GM23338 (cell line): ENCODE results near the gene APOD. TPM values are rescaled to one million over a fixed set of nuclear protein-coding genes. Genes with fewer than 3 reads are reported as not detected.

ENCODE experiments used
- ATAC-seq: fragments of 200-7000 bp; cut with Tn5 transposase; 3 replicates; pipeline ENCODE4 v1.9.1; 2020
- DNase-seq: peaks from one replicate; pipeline ENCODE4 v3.0.0-alpha.2; 2015; ENCODE audit warnings: low spot score
- H2AFZ ChIP-seq: fragments of 200-600 bp; sonication (generic); 2 replicates; pipeline ENCODE4 v1.8.0; 2016; ENCODE audit warnings: antibody characterized with exemption, mild to moderate bottlenecking, moderate library complexity
- H3F3A ChIP-seq: fragments of 200-600 bp; sonication (generic); replicated peaks from 2 replicates; pipeline ENCODE4 v1.8.0; 2017; ENCODE audit warnings: antibody characterized with exemption, mixed run types, low read depth
- H3K27ac ChIP-seq: fragments of 200-600 bp; sonication (generic); 2 replicates; pipeline ENCODE4 v1.6.1; 2016; ENCODE audit warnings: low read depth
- H3K27me3 ChIP-seq: fragments of 200-600 bp; sonication (generic); 2 replicates; pipeline ENCODE4 v1.8.0; 2016; ENCODE audit warnings: mild to moderate bottlenecking, mixed run types, moderate library complexity; ENCODE audit not compliant: insufficient read depth
- H3K36me3 ChIP-seq: fragments of 200-600 bp; sonication (generic); 2 replicates; pipeline ENCODE4 v1.8.0; 2016; ENCODE audit warnings: mild to moderate bottlenecking; ENCODE audit not compliant: insufficient read depth
- H3K4me1 ChIP-seq: fragments of 200-600 bp; sonication (generic); 2 replicates; pipeline ENCODE4 v1.8.0; 2016; ENCODE audit warnings: mild to moderate bottlenecking, moderate library complexity; ENCODE audit not compliant: insufficient read depth
- H3K4me2 ChIP-seq: fragments of 200-600 bp; sonication (generic); 2 replicates; pipeline ENCODE4 v1.7.1; 2017; ENCODE audit warnings: mixed run types
- H3K4me3 ChIP-seq: fragments of 200-600 bp; sonication (generic); 2 replicates; pipeline ENCODE4 v1.6.1; 2016; ENCODE audit warnings: mixed run types
- H3K79me2 ChIP-seq: fragments of 200-600 bp; sonication (generic); replicated peaks from 2 replicates; pipeline ENCODE4 v1.8.0; 2017; ENCODE audit warnings: mild to moderate bottlenecking; ENCODE audit not compliant: insufficient read depth
- H3K9me2 ChIP-seq: fragments of 200-600 bp; sonication (generic); 2 replicates; pipeline ENCODE4 v1.8.0; 2017; ENCODE audit not compliant: insufficient read depth
- H4K20me1 ChIP-seq: fragments of 200-600 bp; sonication (generic); replicated peaks from 2 replicates; pipeline ENCODE4 v1.8.0; 2017; ENCODE audit warnings: mild to moderate bottlenecking; ENCODE audit not compliant: insufficient read depth
- H3K27ac Mint-ChIP-seq: 2 replicates; pipeline ENCODE4 v1.8.0; 2020; ENCODE audit warnings: inconsistent platforms, mild to moderate bottlenecking, moderate library complexity, mixed read lengths
- H3K27me3 Mint-ChIP-seq: 3 replicates; pipeline ENCODE4 v1.8.0; 2022; ENCODE audit warnings: low read depth, mild to moderate bottlenecking, moderate library complexity, mixed read lengths, inconsistent platforms; ENCODE audit not compliant: insufficient read depth, poor library complexity
- H3K36me3 Mint-ChIP-seq: 3 replicates; pipeline ENCODE4 v1.8.0; 2021; ENCODE audit warnings: low read depth, mild to moderate bottlenecking, inconsistent platforms, moderate library complexity, mixed read lengths
- H3K4me1 Mint-ChIP-seq: 3 replicates; pipeline ENCODE4 v1.8.0; 2020; ENCODE audit warnings: mild to moderate bottlenecking, inconsistent platforms, mixed read lengths
- H3K4me3 Mint-ChIP-seq: 3 replicates; pipeline ENCODE4 v1.8.0; 2021; ENCODE audit warnings: moderate library complexity, mild to moderate bottlenecking, inconsistent platforms, mixed read lengths
- H3K9me3 Mint-ChIP-seq: 3 replicates; pipeline ENCODE4 v1.8.0; 2020; ENCODE audit warnings: moderate library complexity, mild to moderate bottlenecking, inconsistent platforms, mixed read lengths
- CREB1 ChIP-seq: fragments of 250-450 bp; sonication (Bioruptor Pico); IDR thresholded peaks from 2 replicates; pipeline ENCODE4 v1.5.0; 2020; ENCODE audit warnings: low read depth, mild to moderate bottlenecking, moderate library complexity
- EZH2 ChIP-seq: fragments of 200-600 bp; sonication (generic); IDR thresholded peaks from one replicate; pipeline ENCODE4 v1.8.0; 2017; ENCODE audit warnings: antibody characterized with exemption, mild to moderate bottlenecking, low read depth; ENCODE audit not compliant: unreplicated experiment
- EZH2phosphoT487 ChIP-seq: fragments of 200-600 bp; sonication (generic); IDR thresholded peaks from one replicate; pipeline ENCODE4 v1.8.1; 2018; ENCODE audit warnings: antibody characterized with exemption; ENCODE audit not compliant: unreplicated experiment
- JUNB ChIP-seq: IDR thresholded peaks from one replicate; pipeline ENCODE4 v1.6.1; 2016; ENCODE audit warnings: antibody characterized with exemption; ENCODE audit not compliant: unreplicated experiment
- NANOG ChIP-seq: IDR thresholded peaks from 2 replicates; pipeline ENCODE4 v1.6.1; 2016; ENCODE audit warnings: antibody characterized with exemption, borderline replicate concordance
- POLR2AphosphoS5 ChIP-seq: IDR thresholded peaks from 2 replicates; pipeline ENCODE4 v1.6.1; 2016; ENCODE audit warnings: antibody characterized with exemption, low read depth
- STAT1 ChIP-seq: IDR thresholded peaks from one replicate; pipeline ENCODE4 v1.6.1; 2016; ENCODE audit warnings: antibody characterized with exemption; ENCODE audit not compliant: unreplicated experiment
- ZNF114 ChIP-seq: fragments of 250-450 bp; sonication (Bioruptor Pico); IDR thresholded peaks from 2 replicates; pipeline ENCODE4 v1.5.0; 2020; ENCODE audit warnings: mild to moderate bottlenecking, moderate library complexity
- ZNF331 ChIP-seq: fragments of 250-450 bp; sonication (Bioruptor Pico); IDR thresholded peaks from 2 replicates; pipeline ENCODE4 v1.5.0; 2020; ENCODE audit warnings: low read depth, mild to moderate bottlenecking, moderate library complexity
- polyA plus RNA-seq: library from polyadenylated mRNA; unstranded; fragments of >200 nt; fragmentation: Nextera tagmentation; extraction: Ambion mirVana; gene quantifications from 2 replicates; pipeline ENCODE4 v1.2.1, GENCODE V29; 2016
- total RNA-seq: library from RNA; depleted of rRNA; stranded (reverse); fragments of >200 nt; shearing (Covaris generic); gene quantifications from 2 replicates; pipeline ENCODE4 v1.2.3, GENCODE V29; 2014
- TF ChIP-seq, protein P1 (sequence below): IDR thresholded peaks from one replicate; pipeline ENCODE4 v1.6.1; 2018; ENCODE audit warnings: antibody characterized with exemption; ENCODE audit not compliant: unreplicated experiment
- TF ChIP-seq, protein P2 (sequence below): IDR thresholded peaks from 2 replicates; pipeline ENCODE4 v1.6.1; 2016; ENCODE audit warnings: antibody characterized with exemption
- TF ChIP-seq, protein P3 (sequence below): fragments of 250-450 bp; sonication (Bioruptor Pico); IDR thresholded peaks from 2 replicates; pipeline ENCODE4 v1.5.0; 2020; ENCODE audit warnings: mild to moderate bottlenecking, moderate library complexity
- TF ChIP-seq, protein P4 (sequence below), 2 experiments: fragments of 200-600 bp in 1 of 2; sonication (generic) in 1 of 2; conservative IDR thresholded peaks; 2 replicates each; pipeline versions ENCODE4 v1.5.1 to v1.6.1; 2016 to 2017; ENCODE audit warnings: antibody characterized with exemption in 2 of 2, low read depth in 2 of 2, mild to moderate bottlenecking in 2 of 2, moderate library complexity in 1 of 2

The APOD gene
- total and polyA plus RNA-seq, 2 experiments from 2014 or later: not detected

DNA sequence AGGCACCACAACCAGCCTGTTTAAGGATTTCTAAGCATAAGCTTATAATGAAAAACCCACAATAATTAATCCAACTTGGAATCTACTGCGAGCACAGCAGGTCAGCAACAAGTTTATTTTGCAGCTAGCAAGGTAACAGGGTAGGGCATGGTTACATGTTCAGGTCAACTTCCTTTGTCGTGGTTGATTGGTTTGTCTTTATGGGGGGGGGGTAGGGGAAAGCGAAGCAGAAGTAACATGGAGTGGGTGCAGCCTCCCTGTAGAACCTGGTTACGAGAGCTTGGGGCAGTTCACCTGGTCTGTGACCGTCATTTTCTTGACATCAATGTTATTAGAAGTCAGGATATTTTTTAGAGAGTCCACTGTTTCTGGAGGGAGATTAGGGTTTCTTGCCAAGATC lies 15.1 kb downstream of the APOD start:
- Histone ChIP-seq H3F3A (no peaks in the 10 kb centered on the region), H4K20me1 (no peaks in the 10 kb centered on the region), H2AFZ (no peak overlapping the region), H3K4me1 (peaks cover under 1% of the 10 kb centered on the region; the same call in 1 of the 2 replicates), H3K27ac (no peak overlapping the region), H3K4me3 (no peak overlapping the region), H3K27me3 (no peaks in the 10 kb centered on the region), H3K9me2 (no peaks in the 10 kb centered on the region), H3K79me2 (no peaks in the 10 kb centered on the region), H3K4me2 (no peak overlapping the region), H3K36me3 (no peaks in the 10 kb centered on the region)
- Mint-ChIP-seq H3K27me3 (peaks cover 2% of the 10 kb centered on the region), H3K4me1 (peaks cover 5% of the 10 kb centered on the region), H3K4me3 (no peak overlapping the region), H3K9me3 (0 out of 3 replicates have a peak, but pooled peaks cover under 1% of the 10 kb centered on the region), H3K27ac (no peak overlapping the region), H3K36me3 (no peaks in the 10 kb centered on the region)
- ATAC-seq (no peak), DNase-seq (no peak)
- TF ChIP-seq JUNB: no peak
- TF ChIP-seq, protein P1, sequence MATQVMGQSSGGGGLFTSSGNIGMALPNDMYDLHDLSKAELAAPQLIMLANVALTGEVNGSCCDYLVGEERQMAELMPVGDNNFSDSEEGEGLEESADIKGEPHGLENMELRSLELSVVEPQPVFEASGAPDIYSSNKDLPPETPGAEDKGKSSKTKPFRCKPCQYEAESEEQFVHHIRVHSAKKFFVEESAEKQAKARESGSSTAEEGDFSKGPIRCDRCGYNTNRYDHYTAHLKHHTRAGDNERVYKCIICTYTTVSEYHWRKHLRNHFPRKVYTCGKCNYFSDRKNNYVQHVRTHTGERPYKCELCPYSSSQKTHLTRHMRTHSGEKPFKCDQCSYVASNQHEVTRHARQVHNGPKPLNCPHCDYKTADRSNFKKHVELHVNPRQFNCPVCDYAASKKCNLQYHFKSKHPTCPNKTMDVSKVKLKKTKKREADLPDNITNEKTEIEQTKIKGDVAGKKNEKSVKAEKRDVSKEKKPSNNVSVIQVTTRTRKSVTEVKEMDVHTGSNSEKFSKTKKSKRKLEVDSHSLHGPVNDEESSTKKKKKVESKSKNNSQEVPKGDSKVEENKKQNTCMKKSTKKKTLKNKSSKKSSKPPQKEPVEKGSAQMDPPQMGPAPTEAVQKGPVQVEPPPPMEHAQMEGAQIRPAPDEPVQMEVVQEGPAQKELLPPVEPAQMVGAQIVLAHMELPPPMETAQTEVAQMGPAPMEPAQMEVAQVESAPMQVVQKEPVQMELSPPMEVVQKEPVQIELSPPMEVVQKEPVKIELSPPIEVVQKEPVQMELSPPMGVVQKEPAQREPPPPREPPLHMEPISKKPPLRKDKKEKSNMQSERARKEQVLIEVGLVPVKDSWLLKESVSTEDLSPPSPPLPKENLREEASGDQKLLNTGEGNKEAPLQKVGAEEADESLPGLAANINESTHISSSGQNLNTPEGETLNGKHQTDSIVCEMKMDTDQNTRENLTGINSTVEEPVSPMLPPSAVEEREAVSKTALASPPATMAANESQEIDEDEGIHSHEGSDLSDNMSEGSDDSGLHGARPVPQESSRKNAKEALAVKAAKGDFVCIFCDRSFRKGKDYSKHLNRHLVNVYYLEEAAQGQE: no peak
- TF ChIP-seq, protein P2, sequence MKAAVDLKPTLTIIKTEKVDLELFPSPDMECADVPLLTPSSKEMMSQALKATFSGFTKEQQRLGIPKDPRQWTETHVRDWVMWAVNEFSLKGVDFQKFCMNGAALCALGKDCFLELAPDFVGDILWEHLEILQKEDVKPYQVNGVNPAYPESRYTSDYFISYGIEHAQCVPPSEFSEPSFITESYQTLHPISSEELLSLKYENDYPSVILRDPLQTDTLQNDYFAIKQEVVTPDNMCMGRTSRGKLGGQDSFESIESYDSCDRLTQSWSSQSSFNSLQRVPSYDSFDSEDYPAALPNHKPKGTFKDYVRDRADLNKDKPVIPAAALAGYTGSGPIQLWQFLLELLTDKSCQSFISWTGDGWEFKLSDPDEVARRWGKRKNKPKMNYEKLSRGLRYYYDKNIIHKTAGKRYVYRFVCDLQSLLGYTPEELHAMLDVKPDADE: no peak
- TF ChIP-seq STAT1: no peak
- no peak for TF ChIP-seq NANOG
- TF ChIP-seq, protein P3, sequence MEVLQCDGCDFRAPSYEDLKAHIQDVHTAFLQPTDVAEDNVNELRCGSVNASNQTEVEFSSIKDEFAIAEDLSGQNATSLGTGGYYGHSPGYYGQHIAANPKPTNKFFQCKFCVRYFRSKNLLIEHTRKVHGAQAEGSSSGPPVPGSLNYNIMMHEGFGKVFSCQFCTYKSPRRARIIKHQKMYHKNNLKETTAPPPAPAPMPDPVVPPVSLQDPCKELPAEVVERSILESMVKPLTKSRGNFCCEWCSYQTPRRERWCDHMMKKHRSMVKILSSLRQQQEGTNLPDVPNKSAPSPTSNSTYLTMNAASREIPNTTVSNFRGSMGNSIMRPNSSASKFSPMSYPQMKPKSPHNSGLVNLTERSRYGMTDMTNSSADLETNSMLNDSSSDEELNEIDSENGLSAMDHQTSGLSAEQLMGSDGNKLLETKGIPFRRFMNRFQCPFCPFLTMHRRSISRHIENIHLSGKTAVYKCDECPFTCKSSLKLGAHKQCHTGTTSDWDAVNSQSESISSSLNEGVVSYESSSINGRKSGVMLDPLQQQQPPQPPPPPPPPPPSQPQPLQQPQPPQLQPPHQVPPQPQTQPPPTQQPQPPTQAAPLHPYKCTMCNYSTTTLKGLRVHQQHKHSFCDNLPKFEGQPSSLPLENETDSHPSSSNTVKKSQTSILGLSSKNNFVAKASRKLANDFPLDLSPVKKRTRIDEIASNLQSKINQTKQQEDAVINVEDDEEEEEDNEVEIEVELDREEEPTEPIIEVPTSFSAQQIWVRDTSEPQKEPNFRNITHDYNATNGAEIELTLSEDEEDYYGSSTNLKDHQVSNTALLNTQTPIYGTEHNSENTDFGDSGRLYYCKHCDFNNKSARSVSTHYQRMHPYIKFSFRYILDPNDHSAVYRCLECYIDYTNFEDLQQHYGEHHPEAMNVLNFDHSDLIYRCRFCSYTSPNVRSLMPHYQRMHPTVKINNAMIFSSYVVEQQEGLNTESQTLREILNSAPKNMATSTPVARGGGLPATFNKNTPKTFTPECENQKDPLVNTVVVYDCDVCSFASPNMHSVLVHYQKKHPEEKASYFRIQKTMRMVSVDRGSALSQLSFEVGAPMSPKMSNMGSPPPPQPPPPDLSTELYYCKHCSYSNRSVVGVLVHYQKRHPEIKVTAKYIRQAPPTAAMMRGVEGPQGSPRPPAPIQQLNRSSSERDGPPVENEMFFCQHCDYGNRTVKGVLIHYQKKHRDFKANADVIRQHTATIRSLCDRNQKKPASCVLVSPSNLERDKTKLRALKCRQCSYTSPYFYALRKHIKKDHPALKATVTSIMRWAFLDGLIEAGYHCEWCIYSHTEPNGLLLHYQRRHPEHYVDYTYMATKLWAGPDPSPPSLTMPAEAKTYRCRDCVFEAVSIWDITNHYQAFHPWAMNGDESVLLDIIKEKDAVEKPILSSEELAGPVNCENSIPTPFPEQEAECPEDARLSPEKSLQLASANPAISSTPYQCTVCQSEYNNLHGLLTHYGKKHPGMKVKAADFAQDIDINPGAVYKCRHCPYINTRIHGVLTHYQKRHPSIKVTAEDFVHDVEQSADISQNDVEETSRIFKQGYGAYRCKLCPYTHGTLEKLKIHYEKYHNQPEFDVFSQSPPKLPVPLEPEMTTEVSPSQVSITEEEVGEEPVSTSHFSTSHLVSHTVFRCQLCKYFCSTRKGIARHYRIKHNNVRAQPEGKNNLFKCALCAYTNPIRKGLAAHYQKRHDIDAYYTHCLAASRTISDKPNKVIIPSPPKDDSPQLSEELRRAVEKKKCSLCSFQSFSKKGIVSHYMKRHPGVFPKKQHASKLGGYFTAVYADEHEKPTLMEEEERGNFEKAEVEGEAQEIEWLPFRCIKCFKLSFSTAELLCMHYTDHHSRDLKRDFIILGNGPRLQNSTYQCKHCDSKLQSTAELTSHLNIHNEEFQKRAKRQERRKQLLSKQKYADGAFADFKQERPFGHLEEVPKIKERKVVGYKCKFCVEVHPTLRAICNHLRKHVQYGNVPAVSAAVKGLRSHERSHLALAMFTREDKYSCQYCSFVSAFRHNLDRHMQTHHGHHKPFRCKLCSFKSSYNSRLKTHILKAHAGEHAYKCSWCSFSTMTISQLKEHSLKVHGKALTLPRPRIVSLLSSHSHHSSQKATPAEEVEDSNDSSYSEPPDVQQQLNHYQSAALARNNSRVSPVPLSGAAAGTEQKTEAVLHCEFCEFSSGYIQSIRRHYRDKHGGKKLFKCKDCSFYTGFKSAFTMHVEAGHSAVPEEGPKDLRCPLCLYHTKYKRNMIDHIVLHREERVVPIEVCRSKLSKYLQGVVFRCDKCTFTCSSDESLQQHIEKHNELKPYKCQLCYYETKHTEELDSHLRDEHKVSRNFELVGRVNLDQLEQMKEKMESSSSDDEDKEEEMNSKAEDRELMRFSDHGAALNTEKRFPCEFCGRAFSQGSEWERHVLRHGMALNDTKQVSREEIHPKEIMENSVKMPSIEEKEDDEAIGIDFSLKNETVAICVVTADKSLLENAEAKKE (CRISPR knock-in tag): no peak
- no peak for TF ChIP-seq ZNF114 (CRISPR knock-in tag)
- no peak for TF ChIP-seq EZH2
- no peak for TF ChIP-seq CREB1 (CRISPR knock-in tag)
- TF ChIP-seq EZH2phosphoT487: no peak
- no peak for TF ChIP-seq POLR2AphosphoS5
- no peak for TF ChIP-seq ZNF331 (CRISPR knock-in tag)
- TF ChIP-seq, protein P4, sequence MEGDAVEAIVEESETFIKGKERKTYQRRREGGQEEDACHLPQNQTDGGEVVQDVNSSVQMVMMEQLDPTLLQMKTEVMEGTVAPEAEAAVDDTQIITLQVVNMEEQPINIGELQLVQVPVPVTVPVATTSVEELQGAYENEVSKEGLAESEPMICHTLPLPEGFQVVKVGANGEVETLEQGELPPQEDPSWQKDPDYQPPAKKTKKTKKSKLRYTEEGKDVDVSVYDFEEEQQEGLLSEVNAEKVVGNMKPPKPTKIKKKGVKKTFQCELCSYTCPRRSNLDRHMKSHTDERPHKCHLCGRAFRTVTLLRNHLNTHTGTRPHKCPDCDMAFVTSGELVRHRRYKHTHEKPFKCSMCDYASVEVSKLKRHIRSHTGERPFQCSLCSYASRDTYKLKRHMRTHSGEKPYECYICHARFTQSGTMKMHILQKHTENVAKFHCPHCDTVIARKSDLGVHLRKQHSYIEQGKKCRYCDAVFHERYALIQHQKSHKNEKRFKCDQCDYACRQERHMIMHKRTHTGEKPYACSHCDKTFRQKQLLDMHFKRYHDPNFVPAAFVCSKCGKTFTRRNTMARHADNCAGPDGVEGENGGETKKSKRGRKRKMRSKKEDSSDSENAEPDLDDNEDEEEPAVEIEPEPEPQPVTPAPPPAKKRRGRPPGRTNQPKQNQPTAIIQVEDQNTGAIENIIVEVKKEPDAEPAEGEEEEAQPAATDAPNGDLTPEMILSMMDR (conservative IDR thresholded peaks at IDR 0.05; ENCODE audit: low read depth in 2 of 2): no peak
